GM21360 (cell line): ENCODE measurements around the gene SRRD.
"Not testable (repeated sequence)": the region's sequence is repeated elsewhere in the genome, so short reads cannot be mapped to it uniquely, and the experiment has no call there.

Experiments
- ATAC-seq: cut with Tn5 transposase; IDR thresholded peaks from one replicate; pipeline ENCODE4 v1.9.1; 2021; ENCODE audit warnings: mild to moderate bottlenecking, moderate library complexity; ENCODE audit not compliant: unreplicated experiment

SRRD gene

DNA sequence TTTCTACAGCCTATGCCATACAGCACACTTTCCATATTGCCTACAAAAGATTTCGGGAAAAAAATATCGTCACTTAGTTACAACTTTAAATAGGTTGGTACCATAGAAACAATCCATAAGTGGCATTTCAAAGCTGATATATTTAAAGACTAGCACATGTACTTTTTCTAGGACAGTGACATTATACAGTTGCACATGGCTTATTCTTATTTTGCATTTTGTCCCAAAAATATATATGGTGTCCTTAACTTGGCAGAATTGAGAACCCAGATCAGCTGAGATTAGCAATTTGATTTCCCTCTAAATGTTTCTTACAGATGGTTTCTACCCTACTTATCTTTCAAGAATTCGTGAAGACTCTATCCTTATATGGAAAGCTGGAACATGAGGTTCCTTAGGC is 32.3 kb downstream of the SRRD start:
- ATAC-seq: no peak

- ATAC-seq: no peak
These were observed 32.8 kb downstream of the SRRD start for GRCh38 chr22:26516503-26516902.

DNA sequence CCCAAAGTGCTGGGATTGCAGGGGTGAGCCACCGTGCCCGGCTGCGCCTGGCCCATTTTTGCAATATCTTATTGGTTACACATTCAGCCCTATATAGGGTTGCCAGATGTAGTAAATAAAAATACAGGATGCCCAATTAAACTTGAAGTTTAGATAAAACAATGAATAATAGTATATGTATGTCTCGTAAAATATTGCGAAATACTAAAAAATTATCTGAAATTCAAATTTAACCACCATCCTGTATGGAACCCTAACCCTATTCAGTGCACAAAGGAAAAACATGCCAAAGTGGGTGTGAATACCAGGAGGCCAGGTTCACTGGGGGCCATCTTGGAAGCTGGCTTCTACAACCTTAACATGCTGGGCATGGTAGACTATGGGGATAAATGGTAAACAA is 33.8 kb downstream of the SRRD start:
- ATAC-seq: no peak

DNA sequence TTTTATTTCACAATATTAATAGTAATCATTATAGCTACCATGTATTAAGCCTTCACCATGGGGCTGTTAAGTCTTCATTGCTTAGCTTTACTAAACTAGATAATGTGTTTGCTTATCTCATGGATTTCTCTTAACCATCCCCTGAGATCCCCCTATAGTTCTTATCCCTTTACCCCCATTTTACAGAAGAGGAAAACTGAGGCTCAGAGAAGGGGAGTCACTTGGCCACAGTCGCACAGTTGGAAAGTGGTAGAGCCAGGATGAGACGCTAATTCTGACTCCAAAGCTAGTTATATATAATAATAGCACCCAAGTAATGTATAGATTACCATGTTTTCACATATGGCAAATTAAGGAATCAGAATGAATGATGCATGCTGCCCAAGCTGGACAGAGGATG is 38.3 kb downstream of the SRRD start:
- ATAC-seq: no peak

DNA sequence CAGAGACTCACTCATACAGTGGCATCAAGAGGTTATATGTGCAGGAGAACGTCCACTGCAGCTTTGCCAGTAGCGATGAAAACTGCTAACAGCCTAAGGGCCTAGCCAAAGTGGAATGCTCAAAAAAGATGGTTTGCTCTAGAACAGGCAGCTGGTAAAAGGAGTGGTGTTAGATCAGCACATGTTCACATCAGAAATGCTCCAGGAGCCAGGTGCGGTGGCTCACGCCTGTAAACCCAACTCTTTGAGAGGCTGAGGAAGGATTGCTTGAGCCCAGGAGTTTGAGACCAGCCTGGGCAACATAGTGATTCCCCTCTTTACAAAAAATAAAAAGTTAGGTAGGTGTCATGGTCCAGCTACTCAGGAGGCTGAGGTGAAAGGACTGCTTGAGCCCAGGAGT is 38.9 kb downstream of the SRRD start:
- no peak for ATAC-seq

- ATAC-seq: no peak
These were observed 41.2 kb downstream of the SRRD start for GRCh38 chr22:26524870-26525269.

DNA sequence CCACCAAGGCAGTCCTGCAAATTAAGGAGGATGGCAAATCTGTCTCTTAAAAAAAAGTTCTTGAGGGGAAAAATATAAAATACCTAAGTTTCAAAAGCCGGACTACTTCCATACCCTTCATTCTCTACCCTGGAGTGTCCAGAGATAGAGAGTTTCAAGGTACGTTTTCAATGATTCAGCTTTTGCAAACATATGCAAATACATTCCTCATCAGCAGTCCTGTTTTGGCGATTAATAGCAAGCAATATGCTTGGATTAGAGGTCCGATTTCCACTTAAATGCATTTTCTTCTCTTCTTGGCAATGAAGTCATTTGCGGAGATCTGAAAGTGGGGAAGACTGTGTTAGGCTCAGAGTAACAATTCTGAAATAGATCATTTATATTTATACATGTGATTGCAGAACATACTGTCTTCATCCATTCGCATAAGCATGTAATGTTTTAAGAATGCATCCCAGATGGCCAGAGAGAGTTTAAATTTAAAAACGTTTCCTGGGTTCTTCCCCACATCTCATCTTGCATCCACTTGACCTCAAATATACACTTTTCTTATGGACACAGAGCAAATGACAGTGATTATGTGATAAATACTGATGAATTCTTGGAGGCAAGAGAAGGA is 42.4 kb downstream of the SRRD start:
- ATAC-seq: no peak

GRCh38 chr22:26527167-26527566 is 43.5 kb downstream of the SRRD start:
- ATAC-seq: no peak

DNA sequence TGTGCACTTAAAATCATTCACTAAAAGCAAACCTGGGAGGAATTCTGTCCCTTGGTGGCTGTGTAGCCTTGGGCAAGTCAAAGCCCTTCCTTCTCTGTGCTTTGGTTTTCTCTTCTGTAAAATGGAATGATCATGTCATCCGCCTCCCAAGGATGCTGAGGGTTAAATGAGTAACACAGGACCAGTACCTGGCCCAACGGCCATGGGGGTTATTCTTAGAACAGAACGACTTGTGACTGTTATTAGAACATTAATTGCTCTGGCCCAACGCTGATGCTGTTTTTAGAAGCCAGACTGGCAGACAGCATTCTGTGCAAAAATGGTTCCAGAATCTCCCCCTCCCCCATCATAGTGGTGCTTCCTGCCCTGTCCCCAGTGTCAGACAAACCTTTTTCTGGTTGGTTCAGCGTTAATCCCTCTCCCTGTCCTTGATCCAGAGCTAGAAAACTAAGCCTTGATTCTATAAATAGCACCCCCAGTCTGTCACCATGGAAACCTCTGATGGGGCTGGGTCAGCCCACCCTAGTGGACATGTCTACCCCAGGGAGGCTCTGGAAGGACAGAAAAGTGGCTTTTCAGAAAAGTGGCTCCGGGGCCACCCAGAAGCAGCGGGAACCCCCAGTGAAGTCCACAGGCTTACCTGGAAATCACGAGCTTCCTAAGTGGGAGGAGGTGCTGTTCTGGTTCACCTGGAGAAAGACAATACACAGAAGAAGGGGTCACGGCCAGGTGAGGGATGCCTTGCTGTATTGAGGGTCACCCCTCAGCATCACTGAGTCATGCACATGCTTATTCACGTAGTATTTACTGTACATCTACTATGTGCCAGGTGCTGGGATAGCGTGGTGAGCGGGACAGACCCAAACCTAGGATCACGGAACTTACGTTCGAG is 44.1 kb downstream of the SRRD start:
- no peak for ATAC-seq

GRCh38 chr22:26528518-26528917 is 44.8 kb downstream of the SRRD start:
- ATAC-seq: not testable (repeated sequence)

GRCh38 chr22:26529345-26529744 is 45.7 kb downstream of the SRRD start:
- ATAC-seq: no peak

DNA sequence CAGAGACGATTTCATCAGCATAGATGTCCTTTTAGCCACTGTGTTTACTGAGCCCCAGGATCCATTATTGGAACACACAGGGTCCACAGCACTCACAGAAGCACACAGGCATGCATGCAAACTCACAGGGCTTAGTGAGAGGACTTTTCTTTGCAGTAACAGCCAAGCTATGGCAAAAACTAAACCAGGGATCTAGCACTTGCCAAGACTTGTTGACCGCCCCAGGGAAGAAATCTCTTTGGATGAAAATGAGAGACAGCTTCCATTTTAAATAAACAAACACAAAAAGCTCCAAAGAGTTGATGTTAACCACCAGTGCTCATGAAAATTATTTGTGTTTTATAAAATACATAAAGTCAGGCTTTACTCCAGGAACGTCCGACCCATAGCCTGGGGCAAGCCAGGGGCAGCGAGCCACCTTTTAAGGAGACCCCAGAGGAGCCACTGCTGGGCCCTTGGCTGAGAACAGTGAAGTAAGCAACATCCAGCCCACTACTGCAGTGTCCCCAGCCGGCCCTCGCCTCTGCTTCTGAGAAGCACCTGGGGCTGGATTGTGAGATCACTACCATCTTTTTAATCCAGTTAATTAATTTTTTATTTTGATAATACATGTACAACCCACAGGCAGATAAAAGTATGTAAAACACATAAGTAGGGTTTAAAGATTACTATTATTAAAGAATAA is 50.6 kb downstream of the SRRD start:
- no peak for ATAC-seq

GRCh38 chr22:26534874-26535602 is 51.4 kb downstream of the SRRD start:
- ATAC-seq: no peak

DNA sequence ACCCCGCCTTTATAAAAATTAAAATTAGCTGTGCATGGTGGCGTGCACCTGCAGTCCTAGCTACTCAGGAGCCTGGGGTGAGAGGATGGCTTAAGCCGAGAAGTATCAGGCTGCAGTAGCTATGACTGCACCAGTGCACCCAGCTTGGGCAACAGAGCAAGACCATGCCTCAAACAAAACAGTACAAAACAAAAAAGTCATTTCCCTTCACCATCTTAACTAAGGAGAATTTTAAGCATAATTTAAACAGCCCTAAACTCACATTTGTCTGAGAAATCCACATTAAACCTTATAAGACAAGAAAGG is 51.9 kb downstream of the SRRD start:
- no peak for ATAC-seq

DNA sequence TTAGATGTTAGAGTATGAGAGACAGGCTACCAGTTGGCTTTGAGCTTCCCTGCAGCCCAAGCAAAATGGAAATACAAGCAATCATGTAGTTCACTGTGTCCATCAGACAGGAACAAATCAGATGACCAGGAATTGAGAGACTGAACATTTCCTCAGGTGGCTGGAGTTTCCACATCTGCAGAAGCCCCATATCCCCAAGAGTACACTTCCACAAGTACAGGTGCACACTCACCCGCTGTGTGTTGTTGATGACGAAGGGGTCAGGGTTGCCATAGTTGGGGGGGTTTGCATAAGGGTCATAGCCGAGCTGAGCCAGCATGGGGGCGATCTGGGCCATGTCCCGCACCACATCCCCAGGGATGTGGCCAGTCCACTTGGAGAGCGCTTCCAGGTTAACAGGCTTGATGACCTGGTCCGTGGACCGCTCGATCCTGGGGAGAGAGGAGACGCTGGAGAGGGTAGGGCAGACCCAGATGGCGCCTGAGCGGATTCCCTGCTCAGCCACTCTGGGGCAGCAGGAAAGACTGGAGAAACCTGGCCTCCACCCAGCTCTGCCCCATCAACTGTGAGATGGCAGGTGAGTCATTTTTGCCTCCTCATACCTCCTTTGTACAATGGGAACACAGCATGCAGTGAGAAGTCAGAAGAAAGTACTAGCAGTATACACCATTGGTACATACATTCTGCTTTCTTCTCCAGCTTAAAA is 52.5 kb downstream of the SRRD start:
- no peak for ATAC-seq

- ATAC-seq: no peak
These were observed 53.1 kb downstream of the SRRD start for GRCh38 chr22:26536762-26537134.

DNA sequence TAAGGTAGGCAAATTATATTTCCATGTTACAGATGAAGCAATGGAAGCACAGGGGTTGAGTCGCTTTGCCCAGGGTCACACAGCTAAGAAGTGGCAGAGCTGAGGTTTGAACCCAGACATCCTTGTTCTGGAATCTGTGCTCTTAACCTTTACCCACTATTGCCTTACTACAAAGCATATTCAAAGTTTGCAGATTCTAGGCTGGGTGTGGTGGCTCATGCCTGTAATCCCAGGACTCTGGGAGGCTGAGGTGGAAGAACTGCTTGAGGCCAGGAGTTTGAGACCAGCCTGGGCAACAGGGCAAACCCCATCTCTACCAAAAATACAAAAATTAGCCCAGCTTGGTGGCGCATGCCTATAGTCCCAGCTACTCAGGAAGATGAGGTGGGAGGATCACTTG is 56.4 kb downstream of the SRRD start:
- no peak for ATAC-seq

DNA sequence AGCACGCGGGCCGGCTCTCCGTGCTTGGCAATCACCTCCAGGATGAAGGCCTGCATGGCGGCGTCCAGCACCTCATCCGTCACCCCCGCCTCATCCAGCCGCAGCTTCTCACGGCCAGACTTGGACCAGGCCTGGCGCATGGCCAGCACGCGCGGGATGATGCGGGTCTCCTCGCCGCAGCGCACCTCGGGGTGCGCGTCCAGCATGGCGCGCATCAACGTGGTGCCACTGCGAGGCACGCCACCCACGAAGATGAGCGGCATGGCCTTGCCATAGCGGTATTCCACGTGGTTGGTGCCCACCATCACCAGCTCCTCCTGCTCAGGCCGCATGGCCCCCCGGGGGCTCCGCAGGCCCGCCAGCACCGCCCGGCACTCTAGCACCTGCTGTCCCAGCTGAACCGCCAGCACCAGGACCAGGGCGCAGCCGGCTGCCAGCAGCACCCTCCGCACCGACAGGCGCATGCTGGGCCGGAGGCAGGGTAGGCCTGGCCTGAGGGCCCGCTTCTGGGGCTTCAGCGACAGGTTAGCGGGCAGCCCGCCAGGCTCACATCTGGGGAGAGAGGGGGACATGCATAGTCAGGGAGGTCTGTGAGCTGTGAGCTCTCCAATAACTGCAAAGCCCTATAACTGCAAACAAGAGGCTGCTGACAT is 57.6 kb downstream of the SRRD start:
- ATAC-seq: no peak

DNA sequence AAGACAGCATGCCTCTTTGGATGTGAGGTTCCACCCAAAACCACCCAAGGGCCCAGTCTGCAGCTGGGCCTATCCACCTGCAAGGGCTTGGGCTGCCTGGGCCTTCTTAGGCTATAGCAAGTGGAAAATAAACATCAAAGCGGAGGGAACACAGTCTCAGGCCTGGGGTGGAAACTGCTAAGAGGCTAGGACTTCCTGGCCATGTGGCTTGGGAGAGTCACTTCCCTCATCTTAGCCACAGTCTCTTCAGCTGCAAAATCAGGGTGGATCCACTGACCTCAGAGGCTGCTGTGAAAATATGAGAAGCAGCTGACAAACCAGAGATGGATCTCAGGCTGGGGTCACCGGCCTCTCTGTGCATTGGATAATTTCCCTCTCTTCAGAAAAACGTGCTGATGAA is 59.2 kb downstream of the SRRD start:
- no peak for ATAC-seq
